ENCODE data around the gene SCGB3A2. TPM values are rescaled to one million over a fixed set of nuclear protein-coding genes. Genes with fewer than 3 reads are reported as not detected.

The SCGB3A2 gene
- not detected for total RNA-seq

- Histone ChIP-seq H3K9me3 (no peaks in the 10 kb centered on the region), H3K4me1 (peaks cover 8% of the 10 kb centered on the region in 2 donors), H3K27me3 (no peaks in the 10 kb centered on the region), H3K36me3 (no peaks in the 10 kb centered on the region), H3K27ac (no peak within 1 kb of the TSS), H3K4me3 (replicated peaks in 1 of 3) (no peak within 1 kb of the TSS)
- 17 to 20% methylated on average over 2 of the region's 2 CpGs for WGBS, 2 donors
- intact Hi-C loops (cut with DNase I): no loop called here
- TF ChIP-seq POLR2A (IDR thresholded peaks at IDR 0.05): no peak
- no peak for TF ChIP-seq CTCF (IDR thresholded peaks at IDR 0.05)
- DNase-seq: no peak
These were observed at the start of gene SCGB3A2 for GRCh38 chr5:147878066-147878759. SCGB3A2 (plus strand) TSS chr5:147878711; CDS start chr5:147878804, 93 bp downstream.

GRCh38 chr5:147830035-147830434 lies 48.5 kb upstream of the SCGB3A2 start:
- no peaks in the 10 kb centered on the region for H3K27me3 ChIP-seq
- DNase-seq: no peak
- TF ChIP-seq POLR2A (IDR thresholded peaks at IDR 0.05): no peak
- no peak for TF ChIP-seq CTCF (IDR thresholded peaks at IDR 0.05)
- H3K9me3 ChIP-seq: no peaks in the 10 kb centered on the region
- H3K36me3 ChIP-seq: no peaks in the 10 kb centered on the region
- no peaks in the 10 kb centered on the region for H3K4me1 ChIP-seq
- no peak overlapping the region for H3K4me3 ChIP-seq (replicated peaks in 1 of 3)
- no peak overlapping the region for H3K27ac ChIP-seq
- intact Hi-C loops (cut with DNase I): no loop called here

GRCh38 chr5:147831465-147831864 lies 47.0 kb upstream of the SCGB3A2 start, which contains the start of gene SPINK1:
SPINK1 (minus strand) TSS chr5:147831671; CDS start chr5:147831577, 94 bp downstream.
- no peaks in the 10 kb centered on the region for H3K36me3 ChIP-seq
- intact Hi-C loops (cut with DNase I): no loop called here
- no peak within 1 kb of the TSS for H3K27ac ChIP-seq
- WGBS, 2 donors: 96 to 98% methylated on average over 3 of the region's 3 CpGs
- no peak within 1 kb of the TSS for H3K4me3 ChIP-seq (replicated peaks in 1 of 3)
- TF ChIP-seq CTCF (IDR thresholded peaks at IDR 0.05) (no peak), POLR2A (IDR thresholded peaks at IDR 0.05) (no peak)
- H3K27me3 ChIP-seq: no peaks in the 10 kb centered on the region
- DNase-seq: no peak
- no peaks in the 10 kb centered on the region for H3K4me1 ChIP-seq
- no peaks in the 10 kb centered on the region for H3K9me3 ChIP-seq

GRCh38 chr5:147832541-147832940 lies 46.0 kb upstream of the SCGB3A2 start:
- Histone ChIP-seq H3K27me3 (no peaks in the 10 kb centered on the region), H3K9me3 (no peaks in the 10 kb centered on the region), H3K4me1 (no peaks in the 10 kb centered on the region), H3K36me3 (no peaks in the 10 kb centered on the region), H3K4me3 (replicated peaks in 1 of 3) (no peak overlapping the region), H3K27ac (no peak overlapping the region)
- WGBS, 2 donors: 78 to 79% methylated on average over 1 of the region's 1 CpG
- intact Hi-C loops (cut with DNase I): no loop called here
- DNase-seq: no peak
- TF ChIP-seq CTCF (IDR thresholded peaks at IDR 0.05) (no peak), POLR2A (IDR thresholded peaks at IDR 0.05) (no peak)

- Histone ChIP-seq H3K4me3 (replicated peaks in 1 of 3) (no peak overlapping the region), H3K27me3 (no peaks in the 10 kb centered on the region), H3K27ac (no peak overlapping the region), H3K4me1 (no peaks in the 10 kb centered on the region), H3K9me3 (no peaks in the 10 kb centered on the region), H3K36me3 (no peaks in the 10 kb centered on the region)
- no peak for DNase-seq
- WGBS, 2 donors: 73 to 78% methylated on average over 2 of the region's 2 CpGs
- intact Hi-C loops (cut with DNase I): no loop called here
- TF ChIP-seq POLR2A (IDR thresholded peaks at IDR 0.05): no peak
- TF ChIP-seq CTCF (IDR thresholded peaks at IDR 0.05): no peak
These were observed 43.1 kb upstream of the SCGB3A2 start for GRCh38 chr5:147835386-147835798.
